WTC11 (cell line): ENCODE measurements around the gene CD164L2. TPM values are rescaled to one million over a fixed set of nuclear protein-coding genes. Genes with fewer than 3 reads are reported as not detected.

Experiments used
- ATAC-seq: fragments of 200-7000 bp; cut with Tn5 transposase; 2 replicates; pipeline ENCODE4 v1.10.0; 2021; ENCODE audit warnings: mild to moderate bottlenecking, moderate library complexity
- CTCF ChIA-PET: fragments of 300-600 bp; sonication (Branson Sonifier 250); formaldehyde crosslinking; loops from one replicate; lab custom pipeline; 2021; ENCODE audit warnings: antibody characterized with exemption; lab: Charles Lee
- POLR2A ChIA-PET: fragments of 350-600 bp; sonication (Branson Sonifier 250); formaldehyde crosslinking; loops from one replicate; lab custom pipeline; 2021; ENCODE audit warnings: antibody characterized with exemption; lab: Charles Lee
- DNase-seq: peaks from one replicate; pipeline ENCODE4 v3.0.0; 2021; ENCODE audit warnings: low spot score
- H3K27ac Mint-ChIP-seq: 2 replicates; pipeline ENCODE4 v1.8.0; 2021; ENCODE audit warnings: mixed read lengths
- H3K27me3 Mint-ChIP-seq: 2 replicates; pipeline ENCODE4 v1.8.0; 2021; ENCODE audit warnings: low read depth, mild to moderate bottlenecking, moderate library complexity, mixed read lengths
- H3K36me3 Mint-ChIP-seq: 2 replicates; pipeline ENCODE4 v1.8.0; 2021; ENCODE audit warnings: mixed read lengths
- H3K4me1 Mint-ChIP-seq: 2 replicates; pipeline ENCODE4 v1.8.0; 2022; ENCODE audit warnings: mixed read lengths
- H3K4me3 Mint-ChIP-seq: 2 replicates; pipeline ENCODE4 v1.8.0; 2021; ENCODE audit warnings: mild to moderate bottlenecking, moderate library complexity, mixed read lengths
- H3K9me3 Mint-ChIP-seq: 2 replicates; pipeline ENCODE4 v1.8.0; 2021; ENCODE audit warnings: mixed read lengths
- ELF4 ChIP-seq: sonication (generic); formaldehyde crosslinking; IDR thresholded peaks from 2 replicates; pipeline ENCODE4 v1.8.1; 2022; ENCODE audit warnings: low read depth, mild to moderate bottlenecking, moderate library complexity, missing genetic modification reagents
- ESRRA ChIP-seq: sonication (generic); formaldehyde crosslinking; IDR thresholded peaks from 2 replicates; pipeline ENCODE4 v1.8.1; 2022; ENCODE audit warnings: mild to moderate bottlenecking, missing genetic modification reagents, borderline replicate concordance
- FOXJ3 ChIP-seq: sonication (generic); formaldehyde crosslinking; IDR thresholded peaks from 2 replicates; pipeline ENCODE4 v1.9.0; 2021; ENCODE audit warnings: missing genetic modification reagents, mild to moderate bottlenecking, borderline replicate concordance
- FOXP1 ChIP-seq: sonication (generic); formaldehyde crosslinking; IDR thresholded peaks from 2 replicates; pipeline ENCODE4 v1.8.0; 2022; ENCODE audit warnings: missing genetic modification reagents, mild to moderate bottlenecking, moderate library complexity, borderline replicate concordance
- GABPB1 ChIP-seq: sonication (generic); formaldehyde crosslinking; IDR thresholded peaks from 2 replicates; pipeline ENCODE4 v1.8.1; 2023; ENCODE audit warnings: mild to moderate bottlenecking, missing genetic modification reagents
- GRHL2 ChIP-seq: fragments of 250-450 bp; sonication (Bioruptor Pico); IDR thresholded peaks from 2 replicates; pipeline ENCODE4 v1.8.0; 2022; ENCODE audit warnings: mild to moderate bottlenecking, moderate library complexity; ENCODE audit not compliant: insufficient replicate concordance, severe bottlenecking
- JAZF1 ChIP-seq: fragments of 250-450 bp; sonication (Bioruptor Pico); IDR thresholded peaks from 2 replicates; pipeline ENCODE4 v1.9.0; 2021; ENCODE audit warnings: moderate library complexity, mild to moderate bottlenecking, inconsistent platforms
- MXD4 ChIP-seq: fragments of 250-450 bp; sonication (Bioruptor Pico); IDR thresholded peaks from 2 replicates; pipeline ENCODE4 v1.8.0; 2021; ENCODE audit warnings: mild to moderate bottlenecking, moderate library complexity, borderline replicate concordance
- MYBL2 ChIP-seq: sonication (generic); formaldehyde crosslinking; IDR thresholded peaks from 2 replicates; pipeline ENCODE4 v1.8.1; 2023; ENCODE audit warnings: mild to moderate bottlenecking, moderate library complexity, missing genetic modification reagents
- NFATC4 ChIP-seq: fragments of 250-450 bp; sonication (Bioruptor Pico); IDR thresholded peaks from 2 replicates; pipeline ENCODE4 v1.9.0; 2021; ENCODE audit warnings: mild to moderate bottlenecking
- NR1H2 ChIP-seq: sonication (generic); formaldehyde crosslinking; IDR thresholded peaks from 2 replicates; pipeline ENCODE4 v1.9.0; 2021; ENCODE audit warnings: mild to moderate bottlenecking, moderate library complexity, missing genetic modification reagents
- NR3C1 ChIP-seq: sonication (generic); formaldehyde crosslinking; conservative IDR thresholded peaks from 2 replicates; pipeline ENCODE4 v1.8.1; 2023; ENCODE audit warnings: low read depth, mild to moderate bottlenecking, missing genetic modification reagents
- RELA ChIP-seq: sonication (generic); formaldehyde crosslinking; IDR thresholded peaks from 2 replicates; pipeline ENCODE4 v1.8.1; 2022; ENCODE audit warnings: missing genetic modification reagents, mild to moderate bottlenecking, borderline replicate concordance
- SMAD4 ChIP-seq: sonication (generic); formaldehyde crosslinking; IDR thresholded peaks from 2 replicates; pipeline ENCODE4 v1.8.0; 2022; ENCODE audit warnings: mild to moderate bottlenecking, missing genetic modification reagents
- SOX15 ChIP-seq: fragments of 250-450 bp; sonication (Bioruptor Pico); IDR thresholded peaks from 2 replicates; pipeline ENCODE4 v1.9.0; 2021; ENCODE audit warnings: mild to moderate bottlenecking
- ZNF138 ChIP-seq: sonication (generic); formaldehyde crosslinking; conservative IDR thresholded peaks from 2 replicates; pipeline ENCODE4 v1.8.1; 2022; ENCODE audit warnings: mild to moderate bottlenecking, moderate library complexity, missing genetic modification reagents
- ZNF317 ChIP-seq: sonication (generic); formaldehyde crosslinking; IDR thresholded peaks from 2 replicates; pipeline ENCODE4 v1.8.1; 2023; ENCODE audit warnings: low read depth, mild to moderate bottlenecking, moderate library complexity, missing genetic modification reagents, borderline replicate concordance
- ZNF423 ChIP-seq: fragments of 250-450 bp; sonication (Bioruptor Pico); IDR thresholded peaks from 2 replicates; pipeline ENCODE4 v2.1.2; 2022; ENCODE audit warnings: mild to moderate bottlenecking, moderate library complexity
- total RNA-seq: library from RNA; stranded (reverse); gene quantifications from 3 replicates; pipeline ENCODE4 v1.2.3, GENCODE V29; 2021
- TF ChIP-seq, protein P1 (sequence below): fragments of 250-450 bp; sonication (Bioruptor Pico); IDR thresholded peaks from 2 replicates; pipeline ENCODE4 v1.9.0; 2021; ENCODE audit warnings: mild to moderate bottlenecking
- TF ChIP-seq, protein P2 (sequence below): sonication (generic); formaldehyde crosslinking; IDR thresholded peaks from 2 replicates; pipeline ENCODE4 v1.8.0; 2022; ENCODE audit warnings: mild to moderate bottlenecking, missing genetic modification reagents
- TF ChIP-seq, protein P3 (sequence below): sonication (generic); formaldehyde crosslinking; IDR thresholded peaks from 2 replicates; pipeline ENCODE4 v1.8.1; 2022; ENCODE audit warnings: low read depth, mild to moderate bottlenecking, moderate library complexity, missing genetic modification reagents, borderline replicate concordance
- TF ChIP-seq, protein P4 (sequence below): sonication (generic); formaldehyde crosslinking; IDR thresholded peaks from 2 replicates; pipeline ENCODE4 v1.8.0; 2022; ENCODE audit warnings: mild to moderate bottlenecking, missing genetic modification reagents
- TF ChIP-seq, protein P5 (sequence below): sonication (generic); formaldehyde crosslinking; IDR thresholded peaks from 2 replicates; pipeline ENCODE4 v1.8.0; 2023; ENCODE audit warnings: mild to moderate bottlenecking, missing genetic modification reagents

Gene CD164L2
- total RNA-seq, 1 experiment from 2014 or later: 5.5 TPM

DNA sequence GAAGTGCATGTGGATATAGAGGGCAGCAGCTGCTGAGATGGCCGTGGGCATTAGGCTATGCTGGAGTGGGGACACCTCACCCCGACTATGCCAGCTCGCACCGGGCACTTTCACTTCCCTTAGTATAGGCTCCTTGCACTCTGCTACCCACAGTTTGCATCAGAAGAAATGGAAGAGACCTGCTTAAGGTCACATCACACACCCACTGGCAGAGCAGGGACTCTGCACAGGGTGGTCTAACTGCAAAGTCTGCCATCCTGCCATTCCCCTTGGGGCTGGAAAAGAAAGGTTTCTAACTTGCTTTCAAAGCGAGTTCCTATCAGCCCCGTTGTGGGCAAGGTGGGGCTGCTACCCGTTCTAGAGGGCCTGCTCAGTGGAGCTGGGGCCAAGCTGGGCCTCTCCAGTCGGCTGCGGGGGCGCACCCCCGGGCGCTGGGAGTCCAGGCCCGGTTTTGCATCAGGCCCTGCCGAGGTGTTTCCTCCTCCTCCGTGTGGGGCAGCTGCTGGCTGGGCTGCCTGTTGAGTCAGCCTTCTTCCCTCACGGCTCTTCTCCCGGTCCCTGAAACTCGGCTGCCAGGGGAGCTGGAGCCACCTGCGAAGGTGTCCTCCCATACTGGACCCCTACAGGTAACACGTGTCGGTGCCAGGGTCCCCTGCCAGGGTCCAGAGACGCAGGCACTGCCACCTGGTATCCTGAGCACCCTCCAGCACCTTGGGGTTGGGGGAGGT is 41.4 kb downstream of the CD164L2 start, which contains the start of gene SYTL1 (continued):
- TF ChIP-seq ELF4 (no peak), GABPB1 (peak; percentile 79), MXD4 (CRISPR knock-in tag) (no peak), ZNF423 (peak; percentile 49)

DNA sequence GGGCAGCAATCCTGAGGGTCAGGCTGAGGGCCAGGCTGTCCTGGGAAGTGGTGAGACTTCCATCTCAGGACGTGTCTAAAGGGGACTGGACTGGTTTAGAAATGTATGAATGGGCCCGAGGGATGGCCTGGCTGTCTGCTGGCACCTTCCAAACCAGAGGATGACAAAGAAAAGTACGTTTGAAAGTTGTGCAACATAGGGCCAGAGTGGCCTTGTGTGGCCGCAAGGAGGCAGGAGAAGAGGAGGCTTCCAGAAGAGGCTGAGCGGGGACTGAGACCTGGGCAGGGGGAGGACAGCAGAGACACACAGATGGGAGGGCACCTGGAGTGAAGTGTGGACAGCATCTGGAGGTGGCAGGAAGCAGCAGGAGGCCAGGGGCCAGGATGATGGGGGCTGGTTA is 43.9 kb downstream of the CD164L2 start:
- Mint-ChIP-seq H3K4me1 (peaks cover 39% of the 10 kb centered on the region), H3K36me3 (peaks cover 7% of the 10 kb centered on the region; the same call in 1 of the 2 replicates), H3K27ac (peak overlapping the region; percentile 25; the same call in 1 of the 2 replicates), H3K4me3 (no peak overlapping the region), H3K27me3 (peaks cover 2% of the 10 kb centered on the region; the same call in 1 of the 2 replicates), H3K9me3 (no peaks in the 10 kb centered on the region)
- ChIA-PET POLR2A (no interaction called here), CTCF (interaction anchor here (0.6 to 1.4 kb wide), 7 partner anchors 9 to 43 kb away, joined by 3 to 4 read pairs (median 3); no protein-coding TSS in a partner anchor)
- TF ChIP-seq NR3C1 (CRISPR knock-in tag) (no peak), ZNF138 (CRISPR knock-in tag) (no peak), JAZF1 (CRISPR knock-in tag) (no peak), FOXJ3 (no peak), SMAD4 (CRISPR knock-in tag) (no peak), ZNF317 (CRISPR knock-in tag) (no peak), GABPB1 (no peak)
- TF ChIP-seq, protein P1, sequence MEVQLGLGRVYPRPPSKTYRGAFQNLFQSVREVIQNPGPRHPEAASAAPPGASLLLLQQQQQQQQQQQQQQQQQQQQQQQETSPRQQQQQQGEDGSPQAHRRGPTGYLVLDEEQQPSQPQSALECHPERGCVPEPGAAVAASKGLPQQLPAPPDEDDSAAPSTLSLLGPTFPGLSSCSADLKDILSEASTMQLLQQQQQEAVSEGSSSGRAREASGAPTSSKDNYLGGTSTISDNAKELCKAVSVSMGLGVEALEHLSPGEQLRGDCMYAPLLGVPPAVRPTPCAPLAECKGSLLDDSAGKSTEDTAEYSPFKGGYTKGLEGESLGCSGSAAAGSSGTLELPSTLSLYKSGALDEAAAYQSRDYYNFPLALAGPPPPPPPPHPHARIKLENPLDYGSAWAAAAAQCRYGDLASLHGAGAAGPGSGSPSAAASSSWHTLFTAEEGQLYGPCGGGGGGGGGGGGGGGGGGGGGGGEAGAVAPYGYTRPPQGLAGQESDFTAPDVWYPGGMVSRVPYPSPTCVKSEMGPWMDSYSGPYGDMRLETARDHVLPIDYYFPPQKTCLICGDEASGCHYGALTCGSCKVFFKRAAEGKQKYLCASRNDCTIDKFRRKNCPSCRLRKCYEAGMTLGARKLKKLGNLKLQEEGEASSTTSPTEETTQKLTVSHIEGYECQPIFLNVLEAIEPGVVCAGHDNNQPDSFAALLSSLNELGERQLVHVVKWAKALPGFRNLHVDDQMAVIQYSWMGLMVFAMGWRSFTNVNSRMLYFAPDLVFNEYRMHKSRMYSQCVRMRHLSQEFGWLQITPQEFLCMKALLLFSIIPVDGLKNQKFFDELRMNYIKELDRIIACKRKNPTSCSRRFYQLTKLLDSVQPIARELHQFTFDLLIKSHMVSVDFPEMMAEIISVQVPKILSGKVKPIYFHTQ (CRISPR knock-in tag): no peak
- TF ChIP-seq, protein P2, sequence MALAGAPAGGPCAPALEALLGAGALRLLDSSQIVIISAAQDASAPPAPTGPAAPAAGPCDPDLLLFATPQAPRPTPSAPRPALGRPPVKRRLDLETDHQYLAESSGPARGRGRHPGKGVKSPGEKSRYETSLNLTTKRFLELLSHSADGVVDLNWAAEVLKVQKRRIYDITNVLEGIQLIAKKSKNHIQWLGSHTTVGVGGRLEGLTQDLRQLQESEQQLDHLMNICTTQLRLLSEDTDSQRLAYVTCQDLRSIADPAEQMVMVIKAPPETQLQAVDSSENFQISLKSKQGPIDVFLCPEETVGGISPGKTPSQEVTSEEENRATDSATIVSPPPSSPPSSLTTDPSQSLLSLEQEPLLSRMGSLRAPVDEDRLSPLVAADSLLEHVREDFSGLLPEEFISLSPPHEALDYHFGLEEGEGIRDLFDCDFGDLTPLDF (CRISPR knock-in tag): no peak
- no peak for DNase-seq
- ATAC-seq: no peak

DNA sequence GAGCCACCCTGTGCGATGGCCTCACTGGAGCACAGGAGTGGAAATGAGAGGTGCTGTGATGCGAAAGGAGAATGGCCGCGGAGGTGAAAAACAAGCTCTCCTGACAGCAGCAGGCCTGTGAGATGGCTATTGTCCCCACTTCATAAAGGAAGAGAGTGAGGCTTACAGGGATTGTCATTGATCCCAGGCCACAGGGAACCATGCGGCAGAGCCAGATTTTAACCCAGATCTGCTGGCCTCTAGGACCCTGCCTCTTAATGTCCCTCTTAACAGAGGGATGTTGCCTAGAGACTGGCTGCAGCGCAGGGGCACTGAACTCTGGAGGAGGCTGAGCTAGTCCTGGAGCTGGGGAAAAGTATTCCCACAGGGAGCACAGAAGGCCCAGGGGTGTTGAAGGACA is 44.4 kb downstream of the CD164L2 start:
- Mint-ChIP-seq H3K27ac (peak overlapping the region; percentile 76), H3K9me3 (no peaks in the 10 kb centered on the region), H3K36me3 (peaks cover 11% of the 10 kb centered on the region), H3K4me1 (peaks cover 37% of the 10 kb centered on the region), H3K27me3 (peaks cover 2% of the 10 kb centered on the region; the same call in 1 of the 2 replicates), H3K4me3 (no peak overlapping the region)
- DNase-seq (no peak), ATAC-seq (no peak)
- TF ChIP-seq GRHL2 (no peak), MYBL2 (CRISPR knock-in tag) (no peak), SOX15 (CRISPR knock-in tag) (no peak)
- ChIA-PET CTCF (interaction anchor here (0.6 to 1.4 kb wide), 6 partner anchors 8 to 42 kb away, joined by 3 to 4 read pairs (median 3); no protein-coding TSS in a partner anchor), POLR2A (no interaction called here)

DNA sequence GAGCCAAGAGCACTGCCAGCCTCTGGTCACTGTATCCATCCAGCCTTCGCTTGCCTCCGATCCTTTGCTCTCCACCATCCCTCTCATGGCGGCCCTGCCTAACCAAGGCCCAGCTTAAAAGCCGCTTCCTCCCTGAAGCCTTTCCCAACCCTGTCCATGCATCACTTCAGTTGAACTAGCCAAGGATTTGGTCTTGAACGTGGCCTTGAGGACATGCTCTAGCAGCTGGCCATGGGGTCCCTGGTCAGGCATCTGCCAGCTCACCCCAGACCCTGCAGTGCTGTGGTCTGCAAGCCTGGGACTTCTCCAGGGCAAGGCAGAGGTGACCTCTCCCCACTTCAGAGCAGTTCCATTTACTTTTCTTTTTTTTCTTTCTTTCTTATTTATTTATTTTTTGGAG is 46.4 kb downstream of the CD164L2 start:
- peaks cover 17% of the 10 kb centered on the region for H3K4me1 Mint-ChIP-seq
- H3K9me3 Mint-ChIP-seq: no peaks in the 10 kb centered on the region
- H3K27me3 Mint-ChIP-seq: peaks cover 2% of the 10 kb centered on the region; the same call in 1 of the 2 replicates
- DNase-seq: no peak
- H3K36me3 Mint-ChIP-seq: peaks cover 19% of the 10 kb centered on the region
- no peak overlapping the region for H3K4me3 Mint-ChIP-seq
- no peak for ATAC-seq
- CTCF ChIA-PET: interaction anchor here (0.7 to 1.5 kb wide), 6 partner anchors 14 to 271 kb away, joined by 3 to 5 read pairs (median 4); no protein-coding TSS in a partner anchor
- H3K27ac Mint-ChIP-seq: peak overlapping the region; percentile 36; the same call in 1 of the 2 replicates
- POLR2A ChIA-PET: no interaction called here
- TF ChIP-seq RELA (CRISPR knock-in tag) (no peak), NFATC4 (CRISPR knock-in tag) (no peak), FOXP1 (CRISPR knock-in tag) (no peak), ESRRA (CRISPR knock-in tag) (no peak), JAZF1 (CRISPR knock-in tag) (no peak), NR1H2 (no peak)
- TF ChIP-seq, protein P3, sequence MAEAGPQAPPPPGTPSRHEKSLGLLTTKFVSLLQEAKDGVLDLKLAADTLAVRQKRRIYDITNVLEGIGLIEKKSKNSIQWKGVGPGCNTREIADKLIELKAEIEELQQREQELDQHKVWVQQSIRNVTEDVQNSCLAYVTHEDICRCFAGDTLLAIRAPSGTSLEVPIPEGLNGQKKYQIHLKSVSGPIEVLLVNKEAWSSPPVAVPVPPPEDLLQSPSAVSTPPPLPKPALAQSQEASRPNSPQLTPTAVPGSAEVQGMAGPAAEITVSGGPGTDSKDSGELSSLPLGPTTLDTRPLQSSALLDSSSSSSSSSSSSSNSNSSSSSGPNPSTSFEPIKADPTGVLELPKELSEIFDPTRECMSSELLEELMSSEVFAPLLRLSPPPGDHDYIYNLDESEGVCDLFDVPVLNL (CRISPR knock-in tag): no peak
- TF ChIP-seq, protein P4, sequence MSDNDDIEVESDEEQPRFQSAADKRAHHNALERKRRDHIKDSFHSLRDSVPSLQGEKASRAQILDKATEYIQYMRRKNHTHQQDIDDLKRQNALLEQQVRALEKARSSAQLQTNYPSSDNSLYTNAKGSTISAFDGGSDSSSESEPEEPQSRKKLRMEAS (CRISPR knock-in tag): no peak
- TF ChIP-seq, protein P5, sequence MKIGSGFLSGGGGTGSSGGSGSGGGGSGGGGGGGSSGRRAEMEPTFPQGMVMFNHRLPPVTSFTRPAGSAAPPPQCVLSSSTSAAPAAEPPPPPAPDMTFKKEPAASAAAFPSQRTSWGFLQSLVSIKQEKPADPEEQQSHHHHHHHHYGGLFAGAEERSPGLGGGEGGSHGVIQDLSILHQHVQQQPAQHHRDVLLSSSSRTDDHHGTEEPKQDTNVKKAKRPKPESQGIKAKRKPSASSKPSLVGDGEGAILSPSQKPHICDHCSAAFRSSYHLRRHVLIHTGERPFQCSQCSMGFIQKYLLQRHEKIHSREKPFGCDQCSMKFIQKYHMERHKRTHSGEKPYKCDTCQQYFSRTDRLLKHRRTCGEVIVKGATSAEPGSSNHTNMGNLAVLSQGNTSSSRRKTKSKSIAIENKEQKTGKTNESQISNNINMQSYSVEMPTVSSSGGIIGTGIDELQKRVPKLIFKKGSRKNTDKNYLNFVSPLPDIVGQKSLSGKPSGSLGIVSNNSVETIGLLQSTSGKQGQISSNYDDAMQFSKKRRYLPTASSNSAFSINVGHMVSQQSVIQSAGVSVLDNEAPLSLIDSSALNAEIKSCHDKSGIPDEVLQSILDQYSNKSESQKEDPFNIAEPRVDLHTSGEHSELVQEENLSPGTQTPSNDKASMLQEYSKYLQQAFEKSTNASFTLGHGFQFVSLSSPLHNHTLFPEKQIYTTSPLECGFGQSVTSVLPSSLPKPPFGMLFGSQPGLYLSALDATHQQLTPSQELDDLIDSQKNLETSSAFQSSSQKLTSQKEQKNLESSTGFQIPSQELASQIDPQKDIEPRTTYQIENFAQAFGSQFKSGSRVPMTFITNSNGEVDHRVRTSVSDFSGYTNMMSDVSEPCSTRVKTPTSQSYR (CRISPR knock-in tag): no peak
